ENCODE results near the gene LRATD1.
"Not testable (repeated sequence)": the region's sequence is repeated elsewhere in the genome, so short reads cannot be mapped to it uniquely, and the experiment has no call there.

LRATD1 gene

GRCh38 chr2:14632133-14632936 lies at the start of gene LRATD1:
Gene LRATD1, plus strand, starts transcription at chr2:14632717. Its CDS starts 1,263 bp downstream, at chr2:14633980.
- no peak for DNase-seq (ENCODE audit: low read depth in 2 of 3, low spot score in 1 of 3)

- DNase-seq (ENCODE audit: low read depth in 2 of 3, low spot score in 1 of 3): no peak
Measured at GRCh38 chr2:14583059-14583458, 49.5 kb upstream of the LRATD1 start.

GRCh38 chr2:14583802-14584201 lies 48.7 kb upstream of the LRATD1 start:
- DNase-seq (ENCODE audit: low read depth in 2 of 3, low spot score in 1 of 3): no peak

GRCh38 chr2:14587119-14587518 lies 45.4 kb upstream of the LRATD1 start:
- no peak for DNase-seq (ENCODE audit: low read depth in 2 of 3, low spot score in 1 of 3)

- DNase-seq (ENCODE audit: low read depth in 2 of 3, low spot score in 1 of 3): no peak
Measured at GRCh38 chr2:14601156-14601770, 31.3 kb upstream of the LRATD1 start.

- DNase-seq (ENCODE audit: low read depth in 2 of 3, low spot score in 1 of 3): no peak
Measured at GRCh38 chr2:14602309-14602708, 30.2 kb upstream of the LRATD1 start.

- DNase-seq (ENCODE audit: low read depth in 2 of 3, low spot score in 1 of 3): no peak
Measured at GRCh38 chr2:14603676-14604075, 28.8 kb upstream of the LRATD1 start.

GRCh38 chr2:14608245-14608644 lies 24.3 kb upstream of the LRATD1 start:
- no peak for DNase-seq (ENCODE audit: low read depth in 2 of 3, low spot score in 1 of 3)

GRCh38 chr2:14614017-14614416 lies 18.5 kb upstream of the LRATD1 start:
- no peak for DNase-seq (ENCODE audit: low read depth in 2 of 3, low spot score in 1 of 3)

GRCh38 chr2:14615121-14615520 lies 17.4 kb upstream of the LRATD1 start:
- no peak for DNase-seq (ENCODE audit: low read depth in 2 of 3, low spot score in 1 of 3)

- no peak for DNase-seq (ENCODE audit: low read depth in 2 of 3, low spot score in 1 of 3)
Measured at GRCh38 chr2:14615760-14616159, 16.8 kb upstream of the LRATD1 start.

- DNase-seq (ENCODE audit: low read depth in 2 of 3, low spot score in 1 of 3): no peak
Measured at GRCh38 chr2:14616342-14616741, 16.2 kb upstream of the LRATD1 start.

- no peak for DNase-seq (ENCODE audit: low read depth in 2 of 3, low spot score in 1 of 3)
Measured at GRCh38 chr2:14616950-14617349, 15.6 kb upstream of the LRATD1 start.

GRCh38 chr2:14619441-14619840 lies 13.1 kb upstream of the LRATD1 start:
- DNase-seq (ENCODE audit: low read depth in 2 of 3, low spot score in 1 of 3): no peak

- no peak for DNase-seq (ENCODE audit: low read depth in 2 of 3, low spot score in 1 of 3)
Measured at GRCh38 chr2:14621114-14621513, 11.4 kb upstream of the LRATD1 start.

GRCh38 chr2:14621906-14622549 lies 10.5 kb upstream of the LRATD1 start:
- no peak for DNase-seq (ENCODE audit: low read depth in 2 of 3, low spot score in 1 of 3)

GRCh38 chr2:14622550-14622939 lies 10.0 kb upstream of the LRATD1 start:
- not testable (repeated sequence) for DNase-seq (ENCODE audit: low read depth in 2 of 3, low spot score in 1 of 3)

GRCh38 chr2:14623237-14623636 lies 9.3 kb upstream of the LRATD1 start:
- DNase-seq (ENCODE audit: low read depth in 2 of 3, low spot score in 1 of 3): no peak

GRCh38 chr2:14626873-14627272 lies 5.6 kb upstream of the LRATD1 start:
- DNase-seq (ENCODE audit: low read depth in 2 of 3, low spot score in 1 of 3): no peak

GRCh38 chr2:14628901-14629300 lies 3.6 kb upstream of the LRATD1 start:
- DNase-seq (ENCODE audit: low read depth in 2 of 3, low spot score in 1 of 3): no peak

GRCh38 chr2:14631406-14632040 lies 994 bp upstream of the LRATD1 start:
- no peak for DNase-seq (ENCODE audit: low read depth in 2 of 3, low spot score in 1 of 3)

GRCh38 chr2:14633061-14633460 lies 544 bp downstream of the LRATD1 start:
- DNase-seq (ENCODE audit: low read depth in 2 of 3, low spot score in 1 of 3): no peak
